Thyroid gland (tissue), 4 donors: ENCODE data around the gene PTEN.

Experiments used
- POLR2A ChIP-seq, 2 donors: fragments of 450-650 bp; IDR thresholded peaks; one replicate each; pipeline ENCODE4 v1.6.1; 2017; ENCODE audit warnings: antibody characterized with exemption in 2 of 2, mild to moderate bottlenecking in 2 of 2, moderate library complexity in 1 of 2
- TF ChIP-seq, protein P1 (sequence below), 6 experiments: fragments of 200-600 bp in 3 of 6; fragments of 450-650 bp in 3 of 6; sonication (generic) in 3 of 6; IDR thresholded peaks; one replicate each; pipeline ENCODE4 v1.5.1; 2016 to 2019; ENCODE audit warnings: antibody characterized with exemption in 6 of 6, mild to moderate bottlenecking in 2 of 6, inconsistent platforms in 1 of 6, moderate library complexity in 1 of 6

DNA sequence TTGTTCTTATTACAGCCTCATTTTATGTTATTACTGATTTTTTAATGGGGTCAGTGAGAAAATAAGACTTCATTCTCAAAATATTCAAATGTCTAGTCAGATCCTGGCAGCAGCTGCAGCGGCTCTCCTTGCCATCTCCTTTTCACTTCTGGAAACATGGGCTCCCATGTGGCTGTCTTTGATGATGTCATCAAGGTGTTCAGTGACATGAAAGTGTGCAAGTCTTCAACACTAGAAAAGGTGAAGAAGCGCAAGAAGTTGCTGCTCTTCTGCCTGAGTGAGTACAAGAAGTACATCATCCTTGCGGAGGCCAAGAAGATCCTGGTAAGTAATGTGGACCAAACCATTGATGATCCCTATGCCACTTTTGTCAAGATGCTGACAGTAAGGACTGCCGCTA is 19.7 kb upstream of the PTEN start:
- TF ChIP-seq, protein P1, sequence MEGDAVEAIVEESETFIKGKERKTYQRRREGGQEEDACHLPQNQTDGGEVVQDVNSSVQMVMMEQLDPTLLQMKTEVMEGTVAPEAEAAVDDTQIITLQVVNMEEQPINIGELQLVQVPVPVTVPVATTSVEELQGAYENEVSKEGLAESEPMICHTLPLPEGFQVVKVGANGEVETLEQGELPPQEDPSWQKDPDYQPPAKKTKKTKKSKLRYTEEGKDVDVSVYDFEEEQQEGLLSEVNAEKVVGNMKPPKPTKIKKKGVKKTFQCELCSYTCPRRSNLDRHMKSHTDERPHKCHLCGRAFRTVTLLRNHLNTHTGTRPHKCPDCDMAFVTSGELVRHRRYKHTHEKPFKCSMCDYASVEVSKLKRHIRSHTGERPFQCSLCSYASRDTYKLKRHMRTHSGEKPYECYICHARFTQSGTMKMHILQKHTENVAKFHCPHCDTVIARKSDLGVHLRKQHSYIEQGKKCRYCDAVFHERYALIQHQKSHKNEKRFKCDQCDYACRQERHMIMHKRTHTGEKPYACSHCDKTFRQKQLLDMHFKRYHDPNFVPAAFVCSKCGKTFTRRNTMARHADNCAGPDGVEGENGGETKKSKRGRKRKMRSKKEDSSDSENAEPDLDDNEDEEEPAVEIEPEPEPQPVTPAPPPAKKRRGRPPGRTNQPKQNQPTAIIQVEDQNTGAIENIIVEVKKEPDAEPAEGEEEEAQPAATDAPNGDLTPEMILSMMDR (IDR thresholded peaks at IDR 0.05), result no peak
- TF ChIP-seq POLR2A (IDR thresholded peaks at IDR 0.05), result no peak
